ENCODE measurements around the gene FXYD6.

DNA sequence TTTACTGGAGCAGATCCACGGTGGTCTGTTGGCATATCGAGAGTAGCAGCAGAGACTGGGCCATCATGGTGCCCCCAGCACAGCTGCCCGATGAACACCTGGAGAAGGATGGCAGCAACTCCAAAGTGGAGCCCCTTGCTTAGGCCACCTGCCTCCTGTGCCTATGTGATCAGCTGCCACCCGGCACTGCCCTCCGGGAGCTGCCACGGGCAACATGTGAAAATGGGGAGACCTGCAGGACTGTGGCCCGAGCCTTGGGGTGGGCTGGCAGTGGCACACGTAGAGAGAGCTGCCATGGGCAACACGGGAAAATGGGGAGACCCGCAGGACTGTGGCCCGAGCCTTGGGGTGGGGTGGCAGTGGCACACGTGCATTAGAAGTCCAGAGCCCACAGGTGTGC is 55.0 kb downstream of the FXYD6 start:
- TF ChIP-seq, protein P1, sequence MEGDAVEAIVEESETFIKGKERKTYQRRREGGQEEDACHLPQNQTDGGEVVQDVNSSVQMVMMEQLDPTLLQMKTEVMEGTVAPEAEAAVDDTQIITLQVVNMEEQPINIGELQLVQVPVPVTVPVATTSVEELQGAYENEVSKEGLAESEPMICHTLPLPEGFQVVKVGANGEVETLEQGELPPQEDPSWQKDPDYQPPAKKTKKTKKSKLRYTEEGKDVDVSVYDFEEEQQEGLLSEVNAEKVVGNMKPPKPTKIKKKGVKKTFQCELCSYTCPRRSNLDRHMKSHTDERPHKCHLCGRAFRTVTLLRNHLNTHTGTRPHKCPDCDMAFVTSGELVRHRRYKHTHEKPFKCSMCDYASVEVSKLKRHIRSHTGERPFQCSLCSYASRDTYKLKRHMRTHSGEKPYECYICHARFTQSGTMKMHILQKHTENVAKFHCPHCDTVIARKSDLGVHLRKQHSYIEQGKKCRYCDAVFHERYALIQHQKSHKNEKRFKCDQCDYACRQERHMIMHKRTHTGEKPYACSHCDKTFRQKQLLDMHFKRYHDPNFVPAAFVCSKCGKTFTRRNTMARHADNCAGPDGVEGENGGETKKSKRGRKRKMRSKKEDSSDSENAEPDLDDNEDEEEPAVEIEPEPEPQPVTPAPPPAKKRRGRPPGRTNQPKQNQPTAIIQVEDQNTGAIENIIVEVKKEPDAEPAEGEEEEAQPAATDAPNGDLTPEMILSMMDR (IDR thresholded peaks at IDR 0.05; ENCODE audit: low read length), result no peak
- TF ChIP-seq EZH2 (optimal IDR thresholded peaks at IDR 0.05; ENCODE audit: low read depth, low read length) (no peak), EZH2phosphoT487 (IDR thresholded peaks at IDR 0.05; ENCODE audit: low read length) (no peak)
